T1000 (cell line): ENCODE measurements around the gene ZFP62.
A peak's percentile ranks its signal among the peaks of the same experiment; 100 is the strongest.
"Not testable (repeated sequence)": the region's sequence is repeated elsewhere in the genome, so short reads cannot be mapped to it uniquely, and the experiment has no call there.

Experiments used
- DNase-seq: peaks from one replicate; lab custom pipeline; 2025; ENCODE audit warnings: mixed read lengths; lab: John Stamatoyannopoulos, UW

Gene ZFP62

GRCh38 chr5:180830253-180831138 lies 30.6 kb downstream of the ZFP62 start:
- DNase-seq = peak; percentile 27

DNA sequence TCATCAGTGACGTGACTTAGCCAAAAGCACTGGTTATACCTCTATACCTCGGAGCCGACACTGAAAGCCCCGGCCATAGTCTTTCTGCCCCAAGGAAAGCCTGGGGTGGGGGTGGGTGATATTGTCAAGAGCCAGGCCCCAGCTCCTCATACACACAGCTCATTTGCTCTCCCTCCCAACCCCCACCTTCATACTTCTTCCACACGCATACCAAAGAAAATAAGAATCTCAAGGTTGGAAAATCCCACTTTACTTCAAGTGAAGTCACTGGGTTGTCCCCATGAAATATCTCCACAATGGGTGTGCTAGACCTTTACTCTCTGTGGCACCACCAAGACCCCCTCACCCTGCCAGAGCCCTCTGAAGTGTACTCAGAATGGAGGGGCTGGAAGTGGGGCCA lies 31.4 kb downstream of the ZFP62 start:
- DNase-seq = no peak

DNA sequence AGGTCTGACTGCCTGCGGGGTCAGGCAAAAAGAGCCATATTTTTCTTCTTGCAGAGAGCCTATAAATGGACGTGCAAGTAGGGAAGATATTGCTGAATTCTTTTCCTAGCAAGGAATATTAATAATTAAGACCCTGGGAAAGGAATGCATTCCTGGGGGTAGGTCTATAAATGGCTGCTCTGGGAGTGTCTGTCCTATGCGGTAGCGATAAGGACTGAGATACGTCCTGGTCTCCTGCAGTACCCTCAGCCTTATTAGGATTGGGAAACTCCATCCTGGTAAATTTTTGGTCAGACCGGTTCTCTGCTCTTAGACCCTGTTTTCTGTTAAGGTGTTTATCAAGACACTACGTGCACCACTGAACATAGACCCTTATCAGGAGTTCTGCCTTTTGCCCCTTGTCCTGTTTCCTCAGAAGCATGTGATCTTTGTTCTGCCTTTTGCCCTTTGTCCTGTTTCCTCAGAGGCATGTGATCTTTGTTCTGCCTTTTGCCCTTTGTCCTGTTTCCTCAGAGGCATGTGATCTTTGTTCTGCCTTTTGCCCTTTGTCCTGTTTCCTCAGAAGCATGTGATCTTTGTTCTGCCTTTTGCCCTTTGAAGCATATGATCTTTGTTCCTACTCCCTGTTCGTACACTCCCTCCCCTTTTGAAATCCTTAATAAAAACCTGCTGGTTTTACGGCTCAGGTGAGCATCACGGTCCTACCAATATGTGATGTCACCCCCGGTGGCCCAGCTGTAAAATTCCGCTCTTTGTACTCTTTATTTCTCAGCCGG lies 32.1 kb downstream of the ZFP62 start:
- DNase-seq = not testable (repeated sequence)

DNA sequence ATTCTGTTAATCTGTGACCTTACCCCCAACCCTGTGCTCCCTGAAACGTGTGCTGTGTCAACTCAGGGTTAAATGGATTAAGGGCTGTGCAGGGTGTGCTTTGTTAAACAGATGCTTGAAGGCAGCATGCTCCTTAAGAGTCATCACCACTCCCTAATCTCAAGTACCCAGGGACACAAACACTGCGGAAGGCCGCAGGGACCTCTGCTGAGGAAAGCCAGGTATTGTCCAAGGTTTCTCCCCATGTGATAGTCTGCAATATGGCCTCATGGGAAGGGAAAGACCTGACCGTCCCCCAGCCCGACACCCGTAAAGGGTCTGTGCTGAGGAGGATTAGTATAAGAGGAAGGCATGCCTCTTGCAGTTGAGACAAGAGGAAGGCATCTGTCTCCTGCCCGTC lies 33.7 kb downstream of the ZFP62 start:
- not testable (repeated sequence) for DNase-seq

- no peak for DNase-seq
Measured at GRCh38 chr5:180825768-180826525, 35.1 kb downstream of the ZFP62 start.

DNA sequence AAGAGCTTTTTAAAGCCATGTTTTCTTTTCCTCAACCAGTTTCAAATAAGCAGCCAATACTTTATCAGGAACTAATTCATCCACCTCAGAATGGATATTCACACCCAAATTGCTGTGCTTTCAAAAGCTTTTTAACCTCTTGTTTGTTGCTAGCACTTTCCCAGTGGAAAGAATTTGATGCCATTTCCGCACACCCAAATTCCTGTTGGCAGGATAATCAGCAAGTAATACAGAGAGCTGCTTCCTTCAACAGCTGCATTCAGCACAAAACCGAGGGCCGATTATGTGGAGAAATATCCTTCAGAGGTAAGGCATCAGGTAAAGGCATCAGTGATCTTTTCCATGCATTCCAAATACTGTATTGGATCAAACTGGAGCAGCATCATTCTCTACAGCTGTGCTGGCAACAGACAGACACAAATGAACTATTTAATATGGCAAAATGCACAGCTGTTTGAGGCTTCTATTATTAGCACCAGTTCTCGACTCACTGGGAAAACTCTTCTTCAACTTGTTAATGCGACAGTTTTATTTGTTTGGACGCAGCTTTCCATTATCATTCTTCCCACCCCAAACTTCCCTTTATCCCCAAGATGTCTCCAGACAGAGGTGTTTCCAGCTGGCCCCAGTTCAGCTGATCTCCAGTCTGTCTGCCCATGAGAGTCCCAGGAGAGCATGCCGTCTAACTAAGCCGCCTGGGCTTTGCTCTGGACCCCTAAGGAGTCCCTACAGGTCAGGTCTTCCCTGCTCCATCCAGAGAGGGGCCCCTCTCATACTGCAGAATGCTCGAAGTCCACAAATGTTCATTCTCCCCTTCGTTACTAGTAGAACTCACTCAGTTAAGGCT lies 36.2 kb downstream of the ZFP62 start:
- no peak for DNase-seq

DNA sequence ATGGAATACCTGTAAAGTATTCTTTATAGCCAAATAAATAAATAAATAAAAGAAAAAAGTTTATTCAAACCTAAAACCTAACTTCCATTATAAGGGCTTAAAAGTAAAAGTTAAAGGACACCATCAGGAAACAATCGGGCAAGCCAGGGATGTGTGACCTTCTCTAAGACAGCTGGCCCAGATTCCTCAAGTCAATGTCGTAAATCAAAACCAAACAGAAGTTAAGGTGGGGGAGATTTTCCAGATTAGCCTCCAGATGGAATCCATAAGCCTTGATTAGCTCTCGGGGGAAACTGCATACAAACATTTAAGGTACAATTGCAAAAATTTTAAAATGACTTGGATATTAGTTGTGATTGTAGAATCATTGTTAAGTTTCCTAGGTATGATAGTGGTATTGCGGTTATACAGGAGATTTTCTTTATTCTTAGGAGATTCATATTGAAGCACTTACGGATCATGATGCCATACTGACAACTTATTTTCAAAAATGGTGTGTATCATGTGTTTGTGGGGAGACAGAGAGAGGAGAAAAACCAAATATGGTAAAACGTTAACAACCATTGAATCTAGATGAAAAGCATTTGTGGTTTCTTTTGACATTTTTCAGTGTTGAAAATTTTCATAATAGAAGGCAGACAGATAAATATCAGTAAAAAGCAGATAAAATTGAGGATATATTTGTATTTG lies 37.0 kb downstream of the ZFP62 start:
- no peak for DNase-seq

DNA sequence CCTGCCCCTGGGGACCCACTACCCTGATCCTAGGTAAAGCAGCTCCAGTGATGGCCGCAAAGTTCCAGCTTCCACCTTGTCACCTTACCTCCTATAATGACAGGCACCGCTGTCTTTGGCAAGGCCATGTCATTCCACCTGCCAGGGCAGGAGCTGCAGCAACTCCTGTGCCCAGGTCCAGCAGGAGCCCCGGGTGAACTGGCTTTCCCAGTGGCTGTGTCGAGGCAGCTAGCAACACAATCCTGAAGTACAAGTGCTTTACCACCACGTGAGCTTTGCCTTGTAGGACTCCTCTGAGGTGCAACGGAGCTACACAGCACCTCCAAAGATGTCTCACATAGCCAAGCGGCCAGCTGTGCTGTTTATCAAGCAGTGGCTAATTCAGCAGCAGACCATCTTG lies 37.7 kb downstream of the ZFP62 start:
- DNase-seq = no peak

GRCh38 chr5:180821538-180821937 lies 39.5 kb downstream of the ZFP62 start:
- no peak for DNase-seq

- no peak for DNase-seq
Measured at GRCh38 chr5:180820788-180821321, 40.2 kb downstream of the ZFP62 start.

- DNase-seq = no peak
Measured at GRCh38 chr5:180818677-180819341, 42.3 kb downstream of the ZFP62 start.

- DNase-seq = no peak
Measured at GRCh38 chr5:180817893-180818674, 43.0 kb downstream of the ZFP62 start.

DNA sequence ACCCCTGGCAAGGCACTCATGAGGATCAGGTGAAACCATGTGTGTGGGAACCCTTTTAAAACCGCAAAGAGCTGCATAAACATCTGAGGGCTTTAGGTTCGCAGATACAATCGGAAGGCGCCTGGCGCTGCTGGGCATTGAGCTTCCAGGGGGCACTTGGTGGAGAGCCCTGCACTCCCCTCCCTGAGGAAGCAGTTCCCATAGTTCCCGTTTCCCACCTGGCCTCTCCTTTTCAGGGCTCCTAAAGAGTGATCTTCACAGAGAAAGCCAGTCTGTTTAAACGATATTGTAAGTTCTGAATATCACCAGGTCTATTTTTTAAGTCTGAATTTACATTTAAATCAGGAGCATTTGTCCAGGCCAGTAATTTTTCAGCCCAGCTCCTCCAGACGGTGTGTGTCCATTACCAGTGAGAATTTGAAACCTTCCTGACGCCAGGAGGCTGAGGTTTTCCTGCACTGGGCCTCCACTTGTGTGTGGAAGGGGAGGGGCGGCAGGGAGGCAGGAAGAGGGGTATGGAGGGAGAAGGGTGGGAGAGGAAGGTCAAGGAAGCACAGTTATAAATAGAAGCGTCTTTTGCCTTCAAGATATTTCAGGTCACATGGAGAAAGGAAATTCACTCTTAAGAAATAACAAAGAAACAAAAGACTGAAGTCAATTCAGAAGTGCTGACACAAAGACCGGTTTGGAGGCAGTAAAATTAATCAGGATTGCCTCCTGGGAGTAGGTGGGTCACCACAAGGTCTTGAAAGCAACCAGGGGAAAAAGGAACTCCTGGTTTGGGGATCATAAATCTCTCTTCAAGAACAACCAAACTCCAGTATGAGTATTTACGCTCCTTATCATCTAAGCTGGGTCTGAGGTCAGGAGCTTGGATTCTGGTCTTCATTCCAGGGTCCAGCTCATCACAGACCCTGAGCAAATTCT lies 44.2 kb downstream of the ZFP62 start:
- no peak for DNase-seq

DNA sequence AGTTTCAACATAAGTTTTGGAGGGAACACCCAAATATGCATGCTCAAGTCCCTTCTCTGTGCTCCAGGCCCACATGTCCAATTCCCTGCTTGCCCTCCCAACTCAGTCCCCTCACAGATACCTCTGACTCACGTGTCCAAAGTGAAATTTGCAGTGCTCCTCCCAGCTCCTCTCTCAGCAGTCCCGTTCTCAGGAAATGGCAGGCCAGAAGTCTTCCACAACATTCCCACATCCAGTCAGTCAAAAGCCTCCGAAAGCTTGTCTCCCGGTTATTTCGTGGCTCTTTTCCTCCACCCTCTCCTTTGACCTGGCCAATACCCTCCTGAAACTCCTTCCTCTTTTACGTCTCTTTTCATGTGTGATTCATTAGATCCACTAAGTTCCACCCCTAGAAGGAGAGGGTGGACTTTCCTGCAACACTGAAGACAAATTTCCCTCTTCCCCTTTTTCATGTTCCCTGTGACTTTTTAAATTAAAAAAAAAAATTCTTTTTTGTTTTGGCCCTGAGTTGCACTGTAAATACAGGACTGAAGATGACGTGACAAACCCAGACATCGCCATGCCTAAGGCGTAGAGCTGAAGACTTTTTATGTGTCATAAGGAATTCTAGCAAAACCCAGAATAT lies 45.7 kb downstream of the ZFP62 start:
- no peak for DNase-seq

- no peak for DNase-seq
Measured at GRCh38 chr5:180813420-180813819, 47.7 kb downstream of the ZFP62 start.

DNA sequence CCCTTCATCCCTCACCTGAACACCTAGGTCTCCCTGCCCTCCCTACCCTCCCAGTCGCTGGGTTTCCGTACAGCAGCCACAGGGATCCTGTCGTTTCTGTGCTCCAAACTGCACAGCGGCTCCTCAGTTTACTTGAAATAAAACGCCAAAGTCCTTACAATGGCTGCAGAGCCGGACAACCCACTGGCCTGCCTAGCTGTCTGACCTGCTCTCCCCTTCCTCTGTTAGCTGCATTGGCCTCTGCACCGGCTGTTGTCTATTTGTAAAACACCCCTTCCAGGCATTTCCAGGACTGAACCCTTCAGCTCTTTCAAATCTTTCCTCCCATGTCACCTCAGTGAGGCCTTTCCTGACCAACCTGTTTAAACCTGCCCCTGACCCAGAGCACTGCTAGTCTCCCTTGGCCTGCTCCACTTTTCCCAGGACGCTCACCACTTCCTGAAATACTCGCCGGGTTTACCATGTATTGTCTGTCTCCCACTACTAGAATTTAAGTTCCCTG lies 49.4 kb downstream of the ZFP62 start:
- no peak for DNase-seq

DNA sequence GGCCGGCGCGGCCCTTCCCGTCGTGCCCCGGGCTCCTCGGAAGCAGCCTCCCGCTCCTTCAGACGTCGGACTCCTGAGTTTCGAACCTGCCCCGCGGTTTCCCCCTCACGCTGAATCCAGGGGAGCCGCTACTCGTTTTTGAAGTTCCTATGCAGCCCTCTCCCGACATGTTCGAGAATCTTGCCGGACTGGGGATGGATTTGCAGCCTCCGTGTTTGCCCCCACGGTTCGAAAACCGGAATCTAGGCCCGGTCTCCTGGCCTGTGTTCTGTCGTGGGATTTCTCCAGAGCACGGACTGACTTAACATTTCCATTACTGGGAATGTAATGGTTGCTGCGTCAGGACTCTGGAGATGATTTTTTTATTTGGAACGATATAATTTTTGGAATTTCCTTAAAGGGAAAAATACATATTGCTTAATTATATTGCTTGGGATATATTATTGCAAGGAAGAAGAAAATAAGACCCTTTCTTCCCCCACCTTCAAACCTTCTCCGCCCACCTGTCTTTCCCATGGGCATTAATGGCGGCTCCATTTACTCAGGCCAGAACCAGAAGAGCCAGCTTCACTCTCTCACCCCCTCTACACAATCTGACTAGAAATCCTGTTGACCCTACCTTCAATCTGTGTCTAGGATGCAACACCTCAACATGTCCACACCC lies 50.0 kb downstream of the ZFP62 start:
- peak; percentile 38 for DNase-seq
